SK-N-SH treated with all-trans-retinoic acid at 6 μM for 48 hours (cell line): ENCODE results near the gene KBTBD13.

Source experiments
- ARNTL ChIP-seq: fragments of 450-650 bp; formaldehyde crosslinking; IDR thresholded peaks from 2 replicates; pipeline ENCODE4 v1.5.0; 2020; ENCODE audit warnings: low read depth, mild to moderate bottlenecking, moderate library complexity, borderline replicate concordance
- CSRNP3 ChIP-seq: fragments of 250-450 bp; sonication (Bioruptor Pico); IDR thresholded peaks from 2 replicates; pipeline ENCODE4 v1.5.1; 2021; ENCODE audit warnings: mild to moderate bottlenecking, moderate library complexity
- PPARA ChIP-seq: fragments of 250-450 bp; sonication (Bioruptor Pico); IDR thresholded peaks from 2 replicates; pipeline ENCODE4 v1.5.0; 2020; ENCODE audit warnings: mild to moderate bottlenecking, borderline replicate concordance

DNA sequence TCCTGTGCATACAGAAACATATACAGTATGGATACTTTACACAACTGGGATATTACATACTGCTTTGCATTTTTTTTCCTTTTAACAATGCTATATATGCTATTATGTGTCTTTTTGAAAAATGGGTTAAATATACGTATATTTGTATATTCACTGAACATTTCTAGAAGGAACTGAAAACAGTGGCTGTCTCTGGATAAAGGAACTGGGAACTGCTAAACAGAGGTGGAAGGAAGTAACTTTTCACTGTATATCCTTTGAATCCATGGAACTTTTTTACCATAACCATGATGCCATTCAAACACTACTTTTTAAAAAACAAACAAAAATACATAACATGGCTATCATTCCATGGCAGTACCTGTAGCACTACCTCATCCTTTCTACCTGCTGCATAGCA lies 49.0 kb upstream of the KBTBD13 start:
- TF ChIP-seq CSRNP3, result no peak
- no peak for TF ChIP-seq PPARA (CRISPR knock-in tag)
- no peak for TF ChIP-seq ARNTL (CRISPR knock-in tag)
